Stomach (tissue), 4 donors: Measurements from ENCODE around the gene EDEM3.

Source experiments
- CTCF ChIP-seq, 7 experiments: fragments of 450-650 bp in 4 of 7; fragments of 200-600 bp in 3 of 7; sonication (generic) in 3 of 7; IDR thresholded peaks; one replicate each; pipeline ENCODE4 v1.5.1; 2016 to 2019; ENCODE audit warnings: antibody characterized with exemption in 7 of 7, control low read depth in 2 of 7, mild to moderate bottlenecking in 1 of 7
- EP300 ChIP-seq: sonication (generic); formaldehyde crosslinking; IDR thresholded peaks from one replicate; pipeline ENCODE4 v1.6.1; 2017; ENCODE audit warnings: antibody characterized with exemption
- POLR2A ChIP-seq, 4 donors: fragments of 450-650 bp; IDR thresholded peaks; one replicate each; pipeline ENCODE4 v1.6.1; 2016; ENCODE audit warnings: antibody characterized with exemption in 4 of 4, control low read depth in 2 of 4, mild to moderate bottlenecking in 1 of 4, moderate library complexity in 1 of 4
- POLR2AphosphoS5 ChIP-seq, 3 donors: sonication (generic); formaldehyde crosslinking; IDR thresholded peaks; one replicate each; pipeline ENCODE4 v1.6.1; 2016; ENCODE audit warnings: antibody characterized with exemption in 3 of 3

GRCh38 chr1:184757891-184758290 is 3.2 kb upstream of the EDEM3 start:
- TF ChIP-seq POLR2A (IDR thresholded peaks at IDR 0.05) (no peak), CTCF (IDR thresholded peaks at IDR 0.05) (no peak), POLR2AphosphoS5 (IDR thresholded peaks at IDR 0.05) (no peak), EP300 (no peak)
